HEK293 (cell line): Measurements from ENCODE around the gene GP1BB.

Experiments
- CTCF ChIA-PET: fragments of 350-600 bp; formaldehyde crosslinking; extraction: SDS; loops from one replicate; lab custom pipeline; 2021; ENCODE audit warnings: antibody characterized with exemption; lab: Yijun Ruan, JAX
- POLR2A ChIA-PET: fragments of 300-600 bp; formaldehyde crosslinking; extraction: SDS; loops from one replicate; lab custom pipeline; 2020; ENCODE audit warnings: antibody characterized with exemption, inconsistent platforms; lab: Yijun Ruan, JAX
- H3K27ac ChIP-seq: fragments of 200-500 bp; sonication (Bioruptor generic); 2 replicates; pipeline ENCODE4 v1.5.1; 2014; ENCODE audit warnings: low read depth, low read length, control low read depth, inconsistent platforms; ENCODE audit errors: extremely low read depth
- H3K36me3 ChIP-seq, 2 experiments: fragments of 200-500 bp in 1 of 2; sonication (Bioruptor generic) in 1 of 2; 1 replicate in 1 of 2; 2 replicates in 1 of 2; pipeline ENCODE4 v1.5.1; 2014 to 2017; ENCODE audit warnings: inconsistent platforms in 2 of 2, low read length in 2 of 2; ENCODE audit not compliant: control insufficient read depth in 2 of 2, insufficient read depth in 1 of 2
- H3K4me1 ChIP-seq: fragments of 200-500 bp; sonication (Bioruptor generic); 2 replicates; pipeline ENCODE4 v1.5.1; 2014; ENCODE audit warnings: mild to moderate bottlenecking, low read length, inconsistent platforms; ENCODE audit not compliant: control insufficient read depth, insufficient read depth
- H3K4me3 ChIP-seq: 2 replicates; pipeline ENCODE4 v1.5.1; 2011; ENCODE audit warnings: low read depth, mild to moderate bottlenecking, control low read depth, low read length, moderate library complexity
- H3K9me3 ChIP-seq: fragments of 200-500 bp; sonication (Bioruptor generic); 2 replicates; pipeline ENCODE4 v1.5.1; 2014; ENCODE audit warnings: low read depth, low read length, inconsistent platforms; ENCODE audit not compliant: control insufficient read depth, insufficient read depth
- HOXC10 ChIP-seq: sonication (generic); formaldehyde crosslinking; IDR thresholded peaks from 2 replicates; pipeline ENCODE4 v1.8.1; 2023; ENCODE audit warnings: mild to moderate bottlenecking, missing genetic modification reagents
- KLF10 ChIP-seq: fragments of 450-650 bp; IDR thresholded peaks from 2 replicates; pipeline ENCODE4 v1.5.1; 2018; ENCODE audit warnings: missing biosample characterization, mild to moderate bottlenecking, missing genetic modification characterization
- MZF1 ChIP-seq: fragments of 450-650 bp; formaldehyde crosslinking; IDR thresholded peaks from 2 replicates; pipeline ENCODE4 v1.5.1; 2017; ENCODE audit warnings: missing biosample characterization, missing genetic modification characterization, borderline replicate concordance
- RBAK ChIP-seq: fragments of 450-650 bp; formaldehyde crosslinking; IDR thresholded peaks from 2 replicates; pipeline ENCODE4 v1.5.1; 2016; ENCODE audit warnings: missing biosample characterization, missing genetic modification characterization
- WT1 ChIP-seq: fragments of 450-650 bp; formaldehyde crosslinking; IDR thresholded peaks from 2 replicates; pipeline ENCODE4 v1.5.1; 2016; ENCODE audit warnings: missing biosample characterization, missing genetic modification characterization
- ZBTB26 ChIP-seq: fragments of 450-650 bp; formaldehyde crosslinking; optimal IDR thresholded peaks from 2 replicates; pipeline ENCODE3; 2016; ENCODE audit warnings: missing biosample characterization, mild to moderate bottlenecking, missing genetic modification characterization
- ZFHX2 ChIP-seq: fragments of 450-650 bp; formaldehyde crosslinking; conservative IDR thresholded peaks from 2 replicates; pipeline ENCODE4 v1.5.1; 2016; ENCODE audit warnings: missing biosample characterization, missing genetic modification characterization
- ZFP69B ChIP-seq: fragments of 450-650 bp; formaldehyde crosslinking; IDR thresholded peaks from 2 replicates; pipeline ENCODE4 v1.5.1; 2016; ENCODE audit warnings: missing biosample characterization, missing genetic modification characterization
- ZNF169 ChIP-seq: fragments of 450-650 bp; formaldehyde crosslinking; IDR thresholded peaks from 2 replicates; pipeline ENCODE4 v1.5.1; 2016; ENCODE audit warnings: missing biosample characterization, missing genetic modification characterization
- ZNF223 ChIP-seq: fragments of 450-650 bp; formaldehyde crosslinking; IDR thresholded peaks from 2 replicates; pipeline ENCODE4 v1.5.1; 2016; ENCODE audit warnings: missing biosample characterization, missing genetic modification characterization
- ZNF324 ChIP-seq: fragments of 450-650 bp; formaldehyde crosslinking; IDR thresholded peaks from 2 replicates; pipeline ENCODE4 v1.5.1; 2016; ENCODE audit warnings: missing biosample characterization, missing genetic modification characterization
- ZNF341 ChIP-seq: fragments of 450-650 bp; formaldehyde crosslinking; IDR thresholded peaks from 2 replicates; pipeline ENCODE4; 2016; ENCODE audit warnings: low read depth, missing biosample characterization, missing genetic modification characterization
- ZNF354C ChIP-seq: fragments of 450-650 bp; formaldehyde crosslinking; IDR thresholded peaks from 2 replicates; pipeline ENCODE4 v1.5.1; 2016; ENCODE audit warnings: missing biosample characterization, missing genetic modification characterization, low read depth, borderline replicate concordance
- ZNF366 ChIP-seq: fragments of 450-650 bp; formaldehyde crosslinking; conservative IDR thresholded peaks from 2 replicates; pipeline ENCODE4 v1.5.1; 2016; ENCODE audit warnings: missing biosample characterization, missing genetic modification characterization
- ZNF37A ChIP-seq: fragments of 450-650 bp; IDR thresholded peaks from 2 replicates; pipeline ENCODE4 v1.5.1; 2018; ENCODE audit warnings: missing biosample characterization, missing genetic modification characterization
- ZNF391 ChIP-seq: fragments of 450-650 bp; formaldehyde crosslinking; IDR thresholded peaks from 2 replicates; pipeline ENCODE4 v1.5.1; 2016; ENCODE audit warnings: low read depth, missing biosample characterization, missing genetic modification characterization, borderline replicate concordance
- ZNF473 ChIP-seq: fragments of 450-650 bp; formaldehyde crosslinking; IDR thresholded peaks from 2 replicates; pipeline ENCODE4 v1.5.1; 2017; ENCODE audit warnings: missing biosample characterization, missing genetic modification characterization
- ZNF513 ChIP-seq: fragments of 450-650 bp; IDR thresholded peaks from 2 replicates; pipeline ENCODE4 v1.5.1; 2018; ENCODE audit warnings: missing biosample characterization, missing genetic modification characterization
- ZNF558 ChIP-seq: fragments of 450-650 bp; formaldehyde crosslinking; IDR thresholded peaks from 2 replicates; pipeline ENCODE4 v1.5.1; 2016; ENCODE audit warnings: missing biosample characterization, missing genetic modification characterization
- ZNF677 ChIP-seq: fragments of 450-650 bp; IDR thresholded peaks from 2 replicates; pipeline ENCODE4 v1.5.0; 2018; ENCODE audit warnings: missing biosample characterization, mild to moderate bottlenecking, missing genetic modification characterization, moderate library complexity
- TF ChIP-seq, protein P1 (sequence below): fragments of 450-650 bp; formaldehyde crosslinking; IDR thresholded peaks from 2 replicates; pipeline ENCODE4; 2016; ENCODE audit warnings: missing biosample characterization, missing genetic modification characterization
- TF ChIP-seq, protein P2 (sequence below): fragments of 450-650 bp; formaldehyde crosslinking; IDR thresholded peaks from 2 replicates; pipeline ENCODE4 v1.5.1; 2016; ENCODE audit warnings: missing biosample characterization, missing genetic modification characterization

GP1BB gene

GRCh38 chr22:19701420-19702145 lies 21.8 kb upstream of the GP1BB start:
- H3K4me3 ChIP-seq = no peak overlapping the region
- H3K4me1 ChIP-seq = no peaks in the 10 kb centered on the region
- POLR2A ChIA-PET = no interaction called here
- TF ChIP-seq ZFP69B (tag by site-specific recombination) (no peak), ZNF366 (tag by site-specific recombination) (no peak), ZNF473 (tag by site-specific recombination) (no peak), ZNF341 (tag by site-specific recombination) (no peak), ZNF513 (tag by site-specific recombination) (no peak), HOXC10 (CRISPR knock-in tag) (no peak), RBAK (tag by site-specific recombination) (no peak), ZNF354C (tag by site-specific recombination) (no peak), MZF1 (tag by site-specific recombination) (no peak), ZNF37A (tag by site-specific recombination) (no peak), ZNF324 (tag by site-specific recombination) (no peak), ZFHX2 (tag by site-specific recombination) (no peak), ZNF558 (no peak), ZNF223 (tag by site-specific recombination) (no peak), ZBTB26 (no peak)
- TF ChIP-seq, protein P1, sequence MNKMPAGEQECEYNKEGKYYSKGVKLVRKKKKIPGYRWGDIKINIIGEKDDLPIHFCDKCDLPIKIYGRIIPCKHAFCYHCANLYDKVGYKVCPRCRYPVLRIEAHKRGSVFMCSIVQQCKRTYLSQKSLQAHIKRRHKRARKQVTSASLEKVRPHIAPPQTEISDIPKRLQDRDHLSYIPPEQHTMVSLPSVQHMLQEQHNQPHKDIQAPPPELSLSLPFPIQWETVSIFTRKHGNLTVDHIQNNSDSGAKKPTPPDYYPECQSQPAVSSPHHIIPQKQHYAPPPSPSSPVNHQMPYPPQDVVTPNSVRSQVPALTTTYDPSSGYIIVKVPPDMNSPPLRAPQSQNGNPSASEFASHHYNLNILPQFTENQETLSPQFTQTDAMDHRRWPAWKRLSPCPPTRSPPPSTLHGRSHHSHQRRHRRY = no peak
- CTCF ChIA-PET = interaction anchor here (1.1 to 1.4 kb wide), 3 partner anchors 12 to 209 kb away, joined by 3 to 7 read pairs (median 5); no protein-coding TSS in a partner anchor
- H3K36me3 ChIP-seq = no peaks in the 10 kb centered on the region
- H3K9me3 ChIP-seq = no peaks in the 10 kb centered on the region
- H3K27ac ChIP-seq = no peak overlapping the region

GRCh38 chr22:19703869-19704268 lies 19.5 kb upstream of the GP1BB start:
- TF ChIP-seq, protein P2, sequence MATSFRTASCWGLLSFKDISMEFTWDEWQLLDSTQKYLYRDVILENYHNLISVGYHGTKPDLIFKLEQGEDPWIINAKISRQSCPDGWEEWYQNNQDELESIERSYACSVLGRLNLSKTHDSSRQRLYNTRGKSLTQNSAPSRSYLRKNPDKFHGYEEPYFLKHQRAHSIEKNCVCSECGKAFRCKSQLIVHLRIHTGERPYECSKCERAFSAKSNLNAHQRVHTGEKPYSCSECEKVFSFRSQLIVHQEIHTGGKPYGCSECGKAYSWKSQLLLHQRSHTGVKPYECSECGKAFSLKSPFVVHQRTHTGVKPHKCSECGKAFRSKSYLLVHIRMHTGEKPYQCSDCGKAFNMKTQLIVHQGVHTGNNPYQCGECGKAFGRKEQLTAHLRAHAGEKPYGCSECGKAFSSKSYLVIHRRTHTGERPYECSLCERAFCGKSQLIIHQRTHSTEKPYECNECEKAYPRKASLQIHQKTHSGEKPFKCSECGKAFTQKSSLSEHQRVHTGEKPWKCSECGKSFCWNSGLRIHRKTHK = no peak
- TF ChIP-seq KLF10 (tag by site-specific recombination) (no peak), ZNF677 (tag by site-specific recombination) (no peak), ZNF391 (tag by site-specific recombination) (no peak), ZNF513 (tag by site-specific recombination) (no peak), WT1 (no peak), ZNF169 (tag by site-specific recombination) (no peak)
- Histone ChIP-seq H3K36me3 (no peaks in the 10 kb centered on the region), H3K4me1 (no peaks in the 10 kb centered on the region), H3K9me3 (no peaks in the 10 kb centered on the region), H3K4me3 (no peak overlapping the region), H3K27ac (no peak overlapping the region)
- ChIA-PET CTCF (interaction anchor here (0.5 to 1.7 kb wide), 5 partner anchors 24 to 685 kb away, joined by 3 to 7 read pairs (median 4); no protein-coding TSS in a partner anchor), POLR2A (no interaction called here)
